ENCODE results near the gene COX6B1.

COX6B1 gene

GRCh38 chr19:35642798-35643254 is 5.3 kb upstream of the COX6B1 start:
- peak overlapping the region; percentile 90 for H3K27ac ChIP-seq (ENCODE audit: low read depth, low read length)
- peak overlapping the region; percentile 29 for H3K18ac ChIP-seq (ENCODE audit: low read length)
- no peak overlapping the region for H2BK15ac ChIP-seq (replicated peaks; ENCODE audit: low read depth)
- peak overlapping the region; percentile 92 for H3K56ac ChIP-seq (ENCODE audit: low read length)
- no peak overlapping the region for H2BK120ac ChIP-seq (ENCODE audit: low read depth, low read length)
- no peak overlapping the region for H3K23ac ChIP-seq (ENCODE audit: low read length)
- H2BK5ac ChIP-seq (ENCODE audit: low read length), result no peak overlapping the region
- H3K4me1 ChIP-seq (ENCODE audit: control insufficient read depth, low read depth, low read length), result peaks cover 15% of the 10 kb centered on the region
- H3K79me1 ChIP-seq (ENCODE audit: low read length), result no peaks in the 10 kb centered on the region
- H3K4me3 ChIP-seq (ENCODE audit: low read length), result no peak overlapping the region
- no peaks in the 10 kb centered on the region for H3K27me3 ChIP-seq (ENCODE audit: insufficient read depth, low read length, poor library complexity)
- no peaks in the 10 kb centered on the region for H3K36me3 ChIP-seq (ENCODE audit: control insufficient read depth, insufficient read depth, low read length)
- H3K79me2 ChIP-seq (ENCODE audit: control insufficient read depth, insufficient read depth, low read length), result no peaks in the 10 kb centered on the region
- H4K5ac ChIP-seq (ENCODE audit: low read length), result no peak overlapping the region
- H3K4ac ChIP-seq (ENCODE audit: low read depth, low read length), result peak overlapping the region; percentile 39
- H3K9ac ChIP-seq (ENCODE audit: low read length), result peak overlapping the region; percentile 84
- H3K4me2 ChIP-seq (ENCODE audit: low read length), result peak overlapping the region; percentile 60
- no peak for DNase-seq
- no peak overlapping the region for H2AK5ac ChIP-seq (ENCODE audit: low read length)
- no peak overlapping the region for H4K8ac ChIP-seq (ENCODE audit: low read depth, low read length)
- no CpG with 5 or more reads among the region's 15 CpGs for WGBS (ENCODE audit: extremely low coverage, insufficient coverage, low lambda C conversion rate)

- Histone ChIP-seq H3K4me1 (ENCODE audit: control insufficient read depth, low read depth, low read length) (peaks cover 15% of the 10 kb centered on the region), H2BK120ac (ENCODE audit: low read depth, low read length) (no peak overlapping the region), H3K23ac (ENCODE audit: low read length) (no peak overlapping the region), H3K56ac (ENCODE audit: low read length) (peak overlapping the region; percentile 92), H2BK5ac (ENCODE audit: low read length) (peak overlapping the region; percentile 11), H2AK5ac (ENCODE audit: low read length) (no peak overlapping the region), H3K79me2 (ENCODE audit: control insufficient read depth, insufficient read depth, low read length) (peaks cover 2% of the 10 kb centered on the region), H3K27ac (ENCODE audit: low read depth, low read length) (peak overlapping the region; percentile 90), H3K9ac (ENCODE audit: low read length) (peak overlapping the region; percentile 84), H3K18ac (ENCODE audit: low read length) (peak overlapping the region; percentile 53), H3K4me3 (ENCODE audit: low read length) (peak overlapping the region; percentile 36), H3K79me1 (ENCODE audit: low read length) (peaks cover 2% of the 10 kb centered on the region), H3K27me3 (ENCODE audit: insufficient read depth, low read length, poor library complexity) (no peaks in the 10 kb centered on the region), H3K4me2 (ENCODE audit: low read length) (peak overlapping the region; percentile 80), H4K8ac (ENCODE audit: low read depth, low read length) (no peak overlapping the region), H3K4ac (ENCODE audit: low read depth, low read length) (peak overlapping the region; percentile 43), H3K36me3 (ENCODE audit: control insufficient read depth, insufficient read depth, low read length) (no peaks in the 10 kb centered on the region), H2BK15ac (replicated peaks; ENCODE audit: low read depth) (no peak overlapping the region), H4K5ac (ENCODE audit: low read length) (no peak overlapping the region)
- no CpG with 5 or more reads among the region's 69 CpGs for WGBS (ENCODE audit: extremely low coverage, insufficient coverage, low lambda C conversion rate)
- peak; percentile 95 for DNase-seq
Measured at GRCh38 chr19:35643255-35644205, 4.6 kb upstream of the COX6B1 start.

GRCh38 chr19:35644206-35644986 is 3.7 kb upstream of the COX6B1 start:
- Histone ChIP-seq H3K79me2 (ENCODE audit: control insufficient read depth, insufficient read depth, low read length) (peaks cover 9% of the 10 kb centered on the region), H3K79me1 (ENCODE audit: low read length) (peaks cover 8% of the 10 kb centered on the region), H3K27me3 (ENCODE audit: insufficient read depth, low read length, poor library complexity) (no peaks in the 10 kb centered on the region), H3K4ac (ENCODE audit: low read depth, low read length) (peak overlapping the region; percentile 43), H3K23ac (ENCODE audit: low read length) (peak overlapping the region; percentile 66), H3K4me1 (ENCODE audit: control insufficient read depth, low read depth, low read length) (peaks cover 13% of the 10 kb centered on the region), H3K36me3 (ENCODE audit: control insufficient read depth, insufficient read depth, low read length) (no peaks in the 10 kb centered on the region), H3K4me3 (ENCODE audit: low read length) (peak overlapping the region; percentile 43), H4K5ac (ENCODE audit: low read length) (no peak overlapping the region), H2BK120ac (ENCODE audit: low read depth, low read length) (no peak overlapping the region), H3K18ac (ENCODE audit: low read length) (peak overlapping the region; percentile 42), H2BK15ac (replicated peaks; ENCODE audit: low read depth) (no peak overlapping the region), H2BK5ac (ENCODE audit: low read length) (peak overlapping the region; percentile 11), H3K9ac (ENCODE audit: low read length) (peak overlapping the region; percentile 73), H3K27ac (ENCODE audit: low read depth, low read length) (peak overlapping the region; percentile 78), H4K8ac (ENCODE audit: low read depth, low read length) (no peak overlapping the region), H3K4me2 (ENCODE audit: low read length) (peak overlapping the region; percentile 91), H2AK5ac (ENCODE audit: low read length) (no peak overlapping the region), H3K56ac (ENCODE audit: low read length) (peak overlapping the region; percentile 94)
- peak; percentile 98 for DNase-seq
- no CpG with 5 or more reads among the region's 60 CpGs for WGBS (ENCODE audit: extremely low coverage, insufficient coverage, low lambda C conversion rate)

- H3K27me3 ChIP-seq (ENCODE audit: insufficient read depth, low read length, poor library complexity), result no peaks in the 10 kb centered on the region
- H3K36me3 ChIP-seq (ENCODE audit: control insufficient read depth, insufficient read depth, low read length), result no peaks in the 10 kb centered on the region
- peak overlapping the region; percentile 66 for H3K23ac ChIP-seq (ENCODE audit: low read length)
- no peak overlapping the region for H2BK5ac ChIP-seq (ENCODE audit: low read length)
- H2BK120ac ChIP-seq (ENCODE audit: low read depth, low read length), result no peak overlapping the region
- H3K18ac ChIP-seq (ENCODE audit: low read length), result peak overlapping the region; percentile 1
- no CpG with 5 or more reads among the region's 20 CpGs for WGBS (ENCODE audit: extremely low coverage, insufficient coverage, low lambda C conversion rate)
- H3K4me2 ChIP-seq (ENCODE audit: low read length), result peak overlapping the region; percentile 91
- H3K79me2 ChIP-seq (ENCODE audit: control insufficient read depth, insufficient read depth, low read length), result peaks cover 9% of the 10 kb centered on the region
- H3K4ac ChIP-seq (ENCODE audit: low read depth, low read length), result peak overlapping the region; percentile 18
- no peak overlapping the region for H2BK15ac ChIP-seq (replicated peaks; ENCODE audit: low read depth)
- DNase-seq, result peak; percentile 90
- peak overlapping the region; percentile 43 for H3K4me3 ChIP-seq (ENCODE audit: low read length)
- H4K8ac ChIP-seq (ENCODE audit: low read depth, low read length), result no peak overlapping the region
- H3K56ac ChIP-seq (ENCODE audit: low read length), result peak overlapping the region; percentile 94
- H3K79me1 ChIP-seq (ENCODE audit: low read length), result peaks cover 8% of the 10 kb centered on the region
- peaks cover 13% of the 10 kb centered on the region for H3K4me1 ChIP-seq (ENCODE audit: control insufficient read depth, low read depth, low read length)
- peak overlapping the region; percentile 73 for H3K9ac ChIP-seq (ENCODE audit: low read length)
- no peak overlapping the region for H2AK5ac ChIP-seq (ENCODE audit: low read length)
- no peak overlapping the region for H4K5ac ChIP-seq (ENCODE audit: low read length)
- peak overlapping the region; percentile 78 for H3K27ac ChIP-seq (ENCODE audit: low read depth, low read length)
Measured at GRCh38 chr19:35644987-35645679, 3.0 kb upstream of the COX6B1 start.

- WGBS (ENCODE audit: extremely low coverage, insufficient coverage, low lambda C conversion rate), result no CpG with 5 or more reads among the region's 7 CpGs
Measured at GRCh38 chr19:35645680-35646511, 2.2 kb upstream of the COX6B1 start.

More at GRCh38 chr19:35645680-35646511, 2.2 kb upstream of the COX6B1 start:
- H3K27me3 ChIP-seq (ENCODE audit: insufficient read depth, low read length, poor library complexity), result no peaks in the 10 kb centered on the region
- no peak overlapping the region for H2AK5ac ChIP-seq (ENCODE audit: low read length)
- H3K56ac ChIP-seq (ENCODE audit: low read length), result peak overlapping the region; percentile 70
- H3K4me1 ChIP-seq (ENCODE audit: control insufficient read depth, low read depth, low read length), result peaks cover 13% of the 10 kb centered on the region
- no peak overlapping the region for H3K27ac ChIP-seq (ENCODE audit: low read depth, low read length)
- no peak overlapping the region for H3K18ac ChIP-seq (ENCODE audit: low read length)
- H3K23ac ChIP-seq (ENCODE audit: low read length), result no peak overlapping the region
- H4K5ac ChIP-seq (ENCODE audit: low read length), result no peak overlapping the region
- no peaks in the 10 kb centered on the region for H3K36me3 ChIP-seq (ENCODE audit: control insufficient read depth, insufficient read depth, low read length)
- H3K4ac ChIP-seq (ENCODE audit: low read depth, low read length), result peak overlapping the region; percentile 18
- no peak overlapping the region for H3K4me3 ChIP-seq (ENCODE audit: low read length)
- no peak overlapping the region for H2BK120ac ChIP-seq (ENCODE audit: low read depth, low read length)
- no peak overlapping the region for H3K4me2 ChIP-seq (ENCODE audit: low read length)
- no peak overlapping the region for H2BK15ac ChIP-seq (replicated peaks; ENCODE audit: low read depth)
- DNase-seq, result peak; percentile 33
- H3K9ac ChIP-seq (ENCODE audit: low read length), result no peak overlapping the region
- H3K79me2 ChIP-seq (ENCODE audit: control insufficient read depth, insufficient read depth, low read length), result peaks cover 9% of the 10 kb centered on the region
- H2BK5ac ChIP-seq (ENCODE audit: low read length), result no peak overlapping the region
- peaks cover 8% of the 10 kb centered on the region for H3K79me1 ChIP-seq (ENCODE audit: low read length)
- H4K8ac ChIP-seq (ENCODE audit: low read depth, low read length), result no peak overlapping the region
